ENCODE measurements around the gene ZC3H12A.

The ZC3H12A gene

GRCh38 chr1:37464443-37464842, 9.9 kb upstream of the ZC3H12A start:
- CTCF ChIA-PET = interaction anchor here (2.5 to 2.6 kb wide), 2 partner anchors 9 to 22 kb away, joined by 19 read pairs; no protein-coding TSS in a partner anchor
- POLR2A ChIA-PET = no interaction called here
- DNase-seq (ENCODE audit: extremely low spot score) = no peak
- TF ChIP-seq CTCF (IDR thresholded peaks at IDR 0.05; ENCODE audit: control extremely low read depth, extremely low read depth, low read depth, missing control alignments) = no peak

- no peak for TF ChIP-seq CTCF (IDR thresholded peaks at IDR 0.05; ENCODE audit: control extremely low read depth, extremely low read depth, low read depth, missing control alignments)
- ChIA-PET CTCF (interaction anchor here (0.9 to 2.5 kb wide), 10 partner anchors 9 to 890 kb away, joined by 3 to 20 read pairs (median 4); no protein-coding TSS in a partner anchor), POLR2A (interaction anchor here (2.7 kb wide), 1 partner anchor 9 kb away, joined by 11 read pairs; the partner anchor contains the start of gene ZC3H12A)
Measured at GRCh38 chr1:37465593-37466517, 8.5 kb upstream of the ZC3H12A start.

GRCh38 chr1:37468037-37468436, 6.3 kb upstream of the ZC3H12A start:
- TF ChIP-seq CTCF (IDR thresholded peaks at IDR 0.05; ENCODE audit: control extremely low read depth, extremely low read depth, low read depth, missing control alignments) = no peak
- no peak for DNase-seq (ENCODE audit: extremely low spot score)
- CTCF ChIA-PET = interaction anchor here (1.3 to 1.8 kb wide), 3 partner anchors 9 to 11 kb away, joined by 3 to 10 read pairs (median 3); no protein-coding TSS in a partner anchor
- POLR2A ChIA-PET = no interaction called here

More at GRCh38 chr1:37465593-37466517, 8.5 kb upstream of the ZC3H12A start:
- DNase-seq (ENCODE audit: extremely low spot score) = no peak

GRCh38 chr1:37469386-37469785, 5.0 kb upstream of the ZC3H12A start:
- no peak for DNase-seq (ENCODE audit: extremely low spot score)
- ChIA-PET CTCF (interaction anchor here (2.3 to 10.9 kb wide), 2 partner anchors 11 to 18 kb away, joined by 13 to 105 read pairs; no protein-coding TSS in a partner anchor), POLR2A (no interaction called here)
- no peak for TF ChIP-seq CTCF (IDR thresholded peaks at IDR 0.05; ENCODE audit: control extremely low read depth, extremely low read depth, low read depth, missing control alignments)

GRCh38 chr1:37471345-37472231, 2.8 kb upstream of the ZC3H12A start:
- CTCF ChIA-PET = interaction anchor here (1.2 to 10.9 kb wide), 4 partner anchors 14 to 60 kb away, joined by 3 to 142 read pairs (median 59); no protein-coding TSS in a partner anchor
- POLR2A ChIA-PET = interaction anchor here (0.7 to 0.9 kb wide), 2 partner anchors 10 to 14 kb away, joined by 3 read pairs; no protein-coding TSS in a partner anchor
- TF ChIP-seq CTCF (IDR thresholded peaks at IDR 0.05; ENCODE audit: control extremely low read depth, extremely low read depth, low read depth, missing control alignments) = no peak
- DNase-seq (ENCODE audit: extremely low spot score) = no peak

GRCh38 chr1:37472281-37472680, 2.1 kb upstream of the ZC3H12A start:
- TF ChIP-seq CTCF (IDR thresholded peaks at IDR 0.05; ENCODE audit: control extremely low read depth, extremely low read depth, low read depth, missing control alignments) = no peak

More at GRCh38 chr1:37472281-37472680, 2.1 kb upstream of the ZC3H12A start:
- CTCF ChIA-PET = interaction anchor here (1.2 to 10.9 kb wide), 3 partner anchors 14 to 59 kb away, joined by 3 to 142 read pairs (median 105); no protein-coding TSS in a partner anchor
- DNase-seq (ENCODE audit: extremely low spot score) = no peak
- POLR2A ChIA-PET = interaction anchor here (0.7 to 0.9 kb wide), 2 partner anchors 10 to 14 kb away, joined by 3 read pairs; no protein-coding TSS in a partner anchor
